HepG2 (cell line): ENCODE measurements around the gene GNG7. TPM values are rescaled to one million over a fixed set of nuclear protein-coding genes. Genes with fewer than 3 reads are reported as not detected.
A peak's percentile ranks its signal among the peaks of the same experiment; 100 is the strongest.

Experiments
- FOXA3 ChIP-seq: IDR thresholded peaks from 2 replicates; pipeline ENCODE4 v1.6.1; 2016; ENCODE audit warnings: missing genetic modification reagents, missing compliant biosample characterization
- JUN ChIP-seq: sonication (generic); formaldehyde crosslinking; IDR thresholded peaks from 2 replicates; pipeline ENCODE4 v1.4.0; 2020; ENCODE audit warnings: mild to moderate bottlenecking, missing genetic modification reagents
- KLF12 ChIP-seq: sonication (generic); formaldehyde crosslinking; IDR thresholded peaks from 2 replicates; pipeline ENCODE4 v1.4.0; 2020; ENCODE audit warnings: missing genetic modification reagents, borderline replicate concordance
- KLF15 ChIP-seq: sonication (generic); formaldehyde crosslinking; IDR thresholded peaks from 2 replicates; pipeline ENCODE4 v1.8.1; 2023; ENCODE audit warnings: borderline replicate concordance, mild to moderate bottlenecking, inconsistent platforms, missing genetic modification reagents, mixed read lengths
- MTF1 ChIP-seq: sonication (generic); formaldehyde crosslinking; IDR thresholded peaks from 2 replicates; pipeline ENCODE4 v1.5.0; 2020; ENCODE audit warnings: missing genetic modification reagents
- MXI1 ChIP-seq: IDR thresholded peaks from 3 replicates; pipeline ENCODE4 v1.6.1; 2012; ENCODE audit warnings: low read depth, low read length, inconsistent platforms, borderline replicate concordance
- MYC ChIP-seq: sonication (generic); formaldehyde crosslinking; IDR thresholded peaks from 2 replicates; pipeline ENCODE4 v1.9.0; 2021; ENCODE audit warnings: missing genetic modification reagents, borderline replicate concordance
- NPAS2 ChIP-seq: sonication (generic); formaldehyde crosslinking; IDR thresholded peaks from 2 replicates; pipeline ENCODE4 v1.8.0; 2022; ENCODE audit warnings: mild to moderate bottlenecking, missing genetic modification reagents, borderline replicate concordance
- NR1H2 ChIP-seq: sonication (generic); formaldehyde crosslinking; IDR thresholded peaks from 2 replicates; pipeline ENCODE4 v1.8.1; 2022; ENCODE audit warnings: low read depth, missing genetic modification reagents, borderline replicate concordance
- SMAD3 ChIP-seq: sonication (generic); formaldehyde crosslinking; IDR thresholded peaks from 2 replicates; pipeline ENCODE4 v1.4.0; 2020; ENCODE audit warnings: missing genetic modification reagents
- YY1 ChIP-seq: IDR thresholded peaks from 2 replicates; pipeline ENCODE4 v1.6.1; 2011; ENCODE audit warnings: low read length, low read depth, moderate library complexity, mild to moderate bottlenecking; ENCODE audit not compliant: insufficient read depth, insufficient replicate concordance
- ZBTB7A ChIP-seq: sonication (generic); formaldehyde crosslinking; IDR thresholded peaks from 2 replicates; pipeline ENCODE4 v1.8.0; 2022; ENCODE audit warnings: mild to moderate bottlenecking, missing genetic modification reagents
- ZNF207 ChIP-seq: fragments of 450-650 bp; IDR thresholded peaks from 2 replicates; pipeline ENCODE4 v1.6.1; 2016; ENCODE audit warnings: antibody characterized with exemption, borderline replicate concordance
- ZNF282 ChIP-seq: fragments of 450-650 bp; IDR thresholded peaks from 2 replicates; pipeline ENCODE4 v1.6.1; 2018; ENCODE audit not compliant: partially characterized antibody
- ZNF335 ChIP-seq: sonication (generic); formaldehyde crosslinking; IDR thresholded peaks from 2 replicates; pipeline ENCODE4 v1.4.0; 2020; ENCODE audit warnings: missing genetic modification reagents
- polyA plus RNA-seq, 8 experiments: library from polyadenylated mRNA; depleted of rRNA in 3 of 8; stranded (reverse) in 7 of 8; unstranded in 1 of 8; fragments of >200 nt; fragmentation: Illumina TruSeq in 4 of 8; extraction: Trizol in 4 of 8; gene quantifications; 2 replicates each; pipeline versions ENCODE4 v1.2.1 to v1.2.3, GENCODE V29; 2011 to 2016; ENCODE audit warnings: low read depth in 4 of 8, missing spikeins in 1 of 8, mixed read lengths in 1 of 8; ENCODE audit not compliant: insufficient read depth in 1 of 8
- total RNA-seq, 5 experiments: library from RNA; depleted of rRNA; stranded (reverse); fragments of >200 nt; fragmentation: Illumina TruSeq; extraction: Trizol; gene quantifications; 2 replicates each; pipeline ENCODE4 v1.2.3, GENCODE V29; 2016; ENCODE audit warnings: low read depth in 1 of 5
- TF ChIP-seq, protein P1 (sequence below): sonication (generic); formaldehyde crosslinking; IDR thresholded peaks from 2 replicates; pipeline ENCODE4 v1.5.1; 2020; ENCODE audit warnings: missing genetic modification reagents, mild to moderate bottlenecking, borderline replicate concordance
- TF ChIP-seq, protein P2 (sequence below): sonication (generic); formaldehyde crosslinking; IDR thresholded peaks from 2 replicates; pipeline ENCODE4 v1.9.0; 2021; ENCODE audit warnings: mild to moderate bottlenecking, missing genetic modification reagents
- TF ChIP-seq, protein P3 (sequence below): sonication (generic); formaldehyde crosslinking; conservative IDR thresholded peaks from 2 replicates; pipeline ENCODE4 v1.8.0; 2022; ENCODE audit warnings: mild to moderate bottlenecking, moderate library complexity, missing genetic modification reagents

Gene GNG7
- total and polyA plus RNA-seq, 2 of the 13 experiments (the other 11 are each of a cell fraction or from before 2014, with no cell fraction given) = 1.4 to 3.3 TPM

DNA sequence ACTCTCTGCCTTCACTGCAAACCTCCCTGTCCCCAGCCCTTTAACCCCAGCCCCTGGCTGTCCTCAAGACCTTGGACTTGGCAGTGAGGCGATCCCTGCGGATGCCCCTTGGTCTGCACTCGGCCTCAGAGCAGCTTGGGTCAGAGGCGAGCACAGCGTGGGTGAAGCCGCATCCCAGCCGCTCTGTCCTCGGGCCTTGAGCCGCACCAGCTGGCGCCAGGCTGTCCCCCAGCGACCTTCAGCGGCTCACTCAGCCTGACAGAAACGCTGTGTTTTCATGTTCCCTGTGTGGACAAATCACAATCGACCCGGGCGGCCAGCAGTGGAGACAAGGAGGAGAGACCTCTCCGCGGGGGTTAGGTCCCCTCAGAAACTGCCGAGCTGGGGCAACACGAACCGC, 52.0 kb downstream of the GNG7 start (continued):
- TF ChIP-seq, protein P1, sequence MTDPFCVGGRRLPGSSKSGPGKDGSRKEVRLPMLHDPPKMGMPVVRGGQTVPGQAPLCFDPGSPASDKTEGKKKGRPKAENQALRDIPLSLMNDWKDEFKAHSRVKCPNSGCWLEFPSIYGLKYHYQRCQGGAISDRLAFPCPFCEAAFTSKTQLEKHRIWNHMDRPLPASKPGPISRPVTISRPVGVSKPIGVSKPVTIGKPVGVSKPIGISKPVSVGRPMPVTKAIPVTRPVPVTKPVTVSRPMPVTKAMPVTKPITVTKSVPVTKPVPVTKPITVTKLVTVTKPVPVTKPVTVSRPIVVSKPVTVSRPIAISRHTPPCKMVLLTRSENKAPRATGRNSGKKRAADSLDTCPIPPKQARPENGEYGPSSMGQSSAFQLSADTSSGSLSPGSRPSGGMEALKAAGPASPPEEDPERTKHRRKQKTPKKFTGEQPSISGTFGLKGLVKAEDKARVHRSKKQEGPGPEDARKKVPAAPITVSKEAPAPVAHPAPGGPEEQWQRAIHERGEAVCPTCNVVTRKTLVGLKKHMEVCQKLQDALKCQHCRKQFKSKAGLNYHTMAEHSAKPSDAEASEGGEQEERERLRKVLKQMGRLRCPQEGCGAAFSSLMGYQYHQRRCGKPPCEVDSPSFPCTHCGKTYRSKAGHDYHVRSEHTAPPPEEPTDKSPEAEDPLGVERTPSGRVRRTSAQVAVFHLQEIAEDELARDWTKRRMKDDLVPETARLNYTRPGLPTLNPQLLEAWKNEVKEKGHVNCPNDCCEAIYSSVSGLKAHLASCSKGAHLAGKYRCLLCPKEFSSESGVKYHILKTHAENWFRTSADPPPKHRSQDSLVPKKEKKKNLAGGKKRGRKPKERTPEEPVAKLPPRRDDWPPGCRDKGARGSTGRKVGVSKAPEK (CRISPR knock-in tag) = no peak; the same call in 1 of the 2 replicates
- TF ChIP-seq MYC (CRISPR knock-in tag) (peak; percentile 66; the same call in 1 of the 2 replicates), KLF15 (CRISPR knock-in tag) (no peak), ZNF207 (no peak), MTF1 (CRISPR knock-in tag) (no peak), SMAD3 (CRISPR knock-in tag) (no peak), ZNF282 (no peak), ZBTB7A (CRISPR knock-in tag) (peak; percentile 20; the same call in 1 of the 2 replicates), NPAS2 (no peak), ZNF335 (CRISPR knock-in tag) (no peak), NR1H2 (CRISPR knock-in tag) (no peak), FOXA3 (CRISPR knock-in tag) (0 out of 2 replicates have a peak, but pooled peaks have one; percentile 17), MXI1 (no peak), JUN (CRISPR knock-in tag) (no peak), KLF12 (CRISPR knock-in tag) (no peak), YY1 (no peak)
- TF ChIP-seq, protein P2, sequence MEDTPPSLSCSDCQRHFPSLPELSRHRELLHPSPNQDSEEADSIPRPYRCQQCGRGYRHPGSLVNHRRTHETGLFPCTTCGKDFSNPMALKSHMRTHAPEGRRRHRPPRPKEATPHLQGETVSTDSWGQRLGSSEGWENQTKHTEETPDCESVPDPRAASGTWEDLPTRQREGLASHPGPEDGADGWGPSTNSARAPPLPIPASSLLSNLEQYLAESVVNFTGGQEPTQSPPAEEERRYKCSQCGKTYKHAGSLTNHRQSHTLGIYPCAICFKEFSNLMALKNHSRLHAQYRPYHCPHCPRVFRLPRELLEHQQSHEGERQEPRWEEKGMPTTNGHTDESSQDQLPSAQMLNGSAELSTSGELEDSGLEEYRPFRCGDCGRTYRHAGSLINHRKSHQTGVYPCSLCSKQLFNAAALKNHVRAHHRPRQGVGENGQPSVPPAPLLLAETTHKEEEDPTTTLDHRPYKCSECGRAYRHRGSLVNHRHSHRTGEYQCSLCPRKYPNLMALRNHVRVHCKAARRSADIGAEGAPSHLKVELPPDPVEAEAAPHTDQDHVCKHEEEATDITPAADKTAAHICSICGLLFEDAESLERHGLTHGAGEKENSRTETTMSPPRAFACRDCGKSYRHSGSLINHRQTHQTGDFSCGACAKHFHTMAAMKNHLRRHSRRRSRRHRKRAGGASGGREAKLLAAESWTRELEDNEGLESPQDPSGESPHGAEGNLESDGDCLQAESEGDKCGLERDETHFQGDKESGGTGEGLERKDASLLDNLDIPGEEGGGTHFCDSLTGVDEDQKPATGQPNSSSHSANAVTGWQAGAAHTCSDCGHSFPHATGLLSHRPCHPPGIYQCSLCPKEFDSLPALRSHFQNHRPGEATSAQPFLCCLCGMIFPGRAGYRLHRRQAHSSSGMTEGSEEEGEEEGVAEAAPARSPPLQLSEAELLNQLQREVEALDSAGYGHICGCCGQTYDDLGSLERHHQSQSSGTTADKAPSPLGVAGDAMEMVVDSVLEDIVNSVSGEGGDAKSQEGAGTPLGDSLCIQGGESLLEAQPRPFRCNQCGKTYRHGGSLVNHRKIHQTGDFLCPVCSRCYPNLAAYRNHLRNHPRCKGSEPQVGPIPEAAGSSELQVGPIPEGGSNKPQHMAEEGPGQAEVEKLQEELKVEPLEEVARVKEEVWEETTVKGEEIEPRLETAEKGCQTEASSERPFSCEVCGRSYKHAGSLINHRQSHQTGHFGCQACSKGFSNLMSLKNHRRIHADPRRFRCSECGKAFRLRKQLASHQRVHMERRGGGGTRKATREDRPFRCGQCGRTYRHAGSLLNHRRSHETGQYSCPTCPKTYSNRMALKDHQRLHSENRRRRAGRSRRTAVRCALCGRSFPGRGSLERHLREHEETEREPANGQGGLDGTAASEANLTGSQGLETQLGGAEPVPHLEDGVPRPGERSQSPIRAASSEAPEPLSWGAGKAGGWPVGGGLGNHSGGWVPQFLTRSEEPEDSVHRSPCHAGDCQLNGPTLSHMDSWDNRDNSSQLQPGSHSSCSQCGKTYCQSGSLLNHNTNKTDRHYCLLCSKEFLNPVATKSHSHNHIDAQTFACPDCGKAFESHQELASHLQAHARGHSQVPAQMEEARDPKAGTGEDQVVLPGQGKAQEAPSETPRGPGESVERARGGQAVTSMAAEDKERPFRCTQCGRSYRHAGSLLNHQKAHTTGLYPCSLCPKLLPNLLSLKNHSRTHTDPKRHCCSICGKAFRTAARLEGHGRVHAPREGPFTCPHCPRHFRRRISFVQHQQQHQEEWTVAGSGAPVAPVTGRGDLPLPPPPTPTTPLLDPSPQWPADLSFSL (CRISPR knock-in tag) = no peak
- TF ChIP-seq, protein P3, sequence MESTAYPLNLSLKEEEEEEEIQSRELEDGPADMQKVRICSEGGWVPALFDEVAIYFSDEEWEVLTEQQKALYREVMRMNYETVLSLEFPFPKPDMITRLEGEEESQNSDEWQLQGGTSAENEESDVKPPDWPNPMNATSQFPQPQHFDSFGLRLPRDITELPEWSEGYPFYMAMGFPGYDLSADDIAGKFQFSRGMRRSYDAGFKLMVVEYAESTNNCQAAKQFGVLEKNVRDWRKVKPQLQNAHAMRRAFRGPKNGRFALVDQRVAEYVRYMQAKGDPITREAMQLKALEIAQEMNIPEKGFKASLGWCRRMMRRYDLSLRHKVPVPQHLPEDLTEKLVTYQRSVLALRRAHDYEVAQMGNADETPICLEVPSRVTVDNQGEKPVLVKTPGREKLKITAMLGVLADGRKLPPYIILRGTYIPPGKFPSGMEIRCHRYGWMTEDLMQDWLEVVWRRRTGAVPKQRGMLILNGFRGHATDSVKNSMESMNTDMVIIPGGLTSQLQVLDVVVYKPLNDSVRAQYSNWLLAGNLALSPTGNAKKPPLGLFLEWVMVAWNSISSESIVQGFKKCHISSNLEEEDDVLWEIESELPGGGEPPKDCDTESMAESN (CRISPR knock-in tag) = no peak
